Neuron (in vitro differentiated cells): ENCODE measurements around the gene VPS51.

Experiments
- H2AFZ ChIP-seq: one replicate; pipeline ENCODE4 v1.6.1; 2013; ENCODE audit warnings: low read depth, mild to moderate bottlenecking, inconsistent platforms, low read length, moderate library complexity
- H3K27me3 ChIP-seq: one replicate; pipeline ENCODE4 v1.6.1; 2013; ENCODE audit warnings: low read length; ENCODE audit not compliant: insufficient read depth
- H3K36me3 ChIP-seq: one replicate; pipeline ENCODE4 v1.6.1; 2013; ENCODE audit warnings: low read length; ENCODE audit not compliant: insufficient read depth
- H3K4me1 ChIP-seq: one replicate; pipeline ENCODE4 v1.6.1; 2013; ENCODE audit warnings: low read length; ENCODE audit not compliant: insufficient read depth
- H3K4me3 ChIP-seq: 2 replicates; pipeline ENCODE4 v1.5.1; 2013; ENCODE audit warnings: mild to moderate bottlenecking, low read length, moderate library complexity
- H3K9me3 ChIP-seq: one replicate; pipeline ENCODE4 v1.6.1; 2013; ENCODE audit warnings: low read length

The VPS51 gene

GRCh38 chr11:65124480-65125196, 28.6 kb downstream of the VPS51 start:
- Histone ChIP-seq H3K4me1 (peaks cover 14% of the 10 kb centered on the region), H2AFZ (no peak overlapping the region), H3K27me3 (no peaks in the 10 kb centered on the region), H3K36me3 (peaks cover 63% of the 10 kb centered on the region), H3K4me3 (no peak overlapping the region), H3K9me3 (no peaks in the 10 kb centered on the region)

DNA sequence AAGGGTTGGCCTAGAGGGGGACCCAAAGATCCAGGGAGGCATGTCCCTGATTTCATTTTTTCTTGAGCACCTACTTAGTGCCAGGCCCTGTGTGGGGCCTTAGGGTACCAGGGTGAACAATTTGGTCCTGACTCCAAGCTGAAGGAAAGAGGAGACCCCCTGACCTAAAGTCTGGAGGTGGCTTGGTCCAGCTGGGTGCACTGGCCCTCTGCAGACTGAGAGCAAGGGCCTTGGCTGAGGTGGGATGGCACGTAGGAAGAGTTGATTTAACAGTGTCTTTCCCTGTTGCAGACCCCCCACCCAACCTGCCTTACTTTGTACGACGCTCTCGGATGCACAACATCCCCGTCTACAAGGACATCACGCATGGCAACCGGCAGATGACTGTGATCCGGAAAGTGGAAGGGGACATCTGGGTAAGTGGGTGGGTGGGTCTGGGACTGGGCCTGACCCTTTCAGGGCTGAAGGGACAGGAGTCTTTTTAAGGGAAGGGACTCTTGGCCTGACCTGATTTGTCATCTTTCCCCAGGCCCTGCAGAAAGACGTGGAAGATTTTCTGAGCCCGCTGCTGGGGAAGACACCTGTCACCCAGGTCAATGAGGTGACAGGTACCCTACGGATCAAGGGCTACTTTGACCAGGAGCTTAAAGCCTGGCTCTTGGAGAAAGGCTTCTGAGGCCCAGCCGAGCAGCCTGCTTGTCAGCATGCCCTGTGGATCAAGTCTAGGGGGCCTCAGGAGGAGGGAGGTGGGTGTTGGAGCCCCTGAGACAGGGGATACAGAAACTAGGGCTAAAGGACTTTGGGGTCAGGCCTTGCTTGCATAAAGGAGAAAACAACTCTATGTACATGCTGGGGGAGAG, 29.4 kb downstream of the VPS51 start:
- Histone ChIP-seq H3K4me1 (peaks cover 14% of the 10 kb centered on the region), H2AFZ (no peak overlapping the region), H3K27me3 (no peaks in the 10 kb centered on the region), H3K36me3 (peaks cover 62% of the 10 kb centered on the region), H3K4me3 (no peak overlapping the region), H3K9me3 (no peaks in the 10 kb centered on the region)

DNA sequence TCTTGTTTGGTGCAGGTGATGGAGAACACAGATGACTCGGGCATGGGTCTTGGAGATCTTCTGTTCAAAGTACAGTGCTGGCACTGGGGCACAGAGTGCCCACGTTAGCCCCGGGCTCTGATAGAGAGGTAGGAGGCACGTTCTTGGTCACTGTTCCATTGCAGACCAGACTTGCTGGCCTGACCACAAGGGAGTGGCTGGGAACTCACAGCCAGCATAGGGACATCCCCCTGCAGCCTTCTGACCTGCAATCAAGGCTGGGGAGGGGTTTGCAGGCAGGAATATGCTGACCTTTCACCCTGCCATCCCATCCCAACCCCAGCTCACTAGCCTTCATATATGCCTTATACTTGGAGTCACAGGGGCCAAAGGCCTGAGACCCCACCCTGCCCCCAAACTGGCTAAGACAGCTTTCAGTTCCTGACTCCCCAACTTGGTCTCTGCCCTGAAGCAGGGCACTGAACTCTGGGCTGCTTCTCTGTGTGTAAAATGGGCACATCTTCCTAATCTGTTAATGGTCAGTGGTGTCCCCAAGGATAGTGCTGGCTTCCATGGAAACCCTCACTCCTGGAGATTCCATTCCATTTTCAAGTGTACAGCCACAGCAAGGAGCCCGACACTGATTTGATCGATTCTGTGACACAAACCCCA, 30.7 kb downstream of the VPS51 start:
- H2AFZ ChIP-seq: no peak overlapping the region
- no peaks in the 10 kb centered on the region for H3K27me3 ChIP-seq
- peaks cover 68% of the 10 kb centered on the region for H3K36me3 ChIP-seq
- no peaks in the 10 kb centered on the region for H3K9me3 ChIP-seq
- H3K4me3 ChIP-seq: no peak overlapping the region
- peaks cover 5% of the 10 kb centered on the region for H3K4me1 ChIP-seq

DNA sequence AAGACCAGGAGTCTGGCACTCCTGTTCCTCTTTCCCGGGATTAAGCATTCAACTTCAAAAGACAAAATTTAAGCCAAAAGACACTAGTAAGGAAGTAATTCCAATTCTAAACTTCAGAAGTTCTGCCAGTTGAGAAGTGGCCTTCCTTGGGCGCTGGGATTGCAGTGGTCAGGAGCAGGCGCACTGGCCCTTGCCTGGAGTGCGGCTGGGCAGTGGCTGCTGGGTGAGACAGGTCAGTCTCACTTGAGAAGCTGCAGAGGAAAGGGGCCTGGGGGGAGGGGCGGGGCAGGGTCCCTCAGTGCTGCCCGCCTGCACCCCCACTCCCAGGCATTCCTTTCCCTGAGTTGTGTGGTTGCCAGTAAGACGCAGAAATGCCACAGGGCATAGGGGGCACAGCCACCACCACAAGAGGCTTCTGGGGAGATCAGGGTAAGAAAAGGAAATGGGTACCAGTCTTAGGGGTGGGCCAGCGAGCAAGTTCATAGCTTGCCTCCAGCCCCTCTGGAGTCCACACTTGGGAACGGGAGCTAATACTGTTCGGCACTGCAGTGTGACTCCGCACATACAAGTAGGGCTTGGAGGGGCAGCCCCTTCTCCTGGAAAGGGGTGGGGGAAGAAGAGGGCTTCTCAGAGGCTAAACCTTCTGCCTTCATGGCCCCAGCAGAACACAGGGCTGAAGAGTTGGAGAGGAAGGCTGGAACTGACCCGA, 31.6 kb downstream of the VPS51 start:
- Histone ChIP-seq H3K27me3 (no peaks in the 10 kb centered on the region), H3K9me3 (no peaks in the 10 kb centered on the region), H3K4me3 (no peak overlapping the region), H2AFZ (no peak overlapping the region), H3K4me1 (peaks cover 5% of the 10 kb centered on the region), H3K36me3 (peaks cover 76% of the 10 kb centered on the region)

DNA sequence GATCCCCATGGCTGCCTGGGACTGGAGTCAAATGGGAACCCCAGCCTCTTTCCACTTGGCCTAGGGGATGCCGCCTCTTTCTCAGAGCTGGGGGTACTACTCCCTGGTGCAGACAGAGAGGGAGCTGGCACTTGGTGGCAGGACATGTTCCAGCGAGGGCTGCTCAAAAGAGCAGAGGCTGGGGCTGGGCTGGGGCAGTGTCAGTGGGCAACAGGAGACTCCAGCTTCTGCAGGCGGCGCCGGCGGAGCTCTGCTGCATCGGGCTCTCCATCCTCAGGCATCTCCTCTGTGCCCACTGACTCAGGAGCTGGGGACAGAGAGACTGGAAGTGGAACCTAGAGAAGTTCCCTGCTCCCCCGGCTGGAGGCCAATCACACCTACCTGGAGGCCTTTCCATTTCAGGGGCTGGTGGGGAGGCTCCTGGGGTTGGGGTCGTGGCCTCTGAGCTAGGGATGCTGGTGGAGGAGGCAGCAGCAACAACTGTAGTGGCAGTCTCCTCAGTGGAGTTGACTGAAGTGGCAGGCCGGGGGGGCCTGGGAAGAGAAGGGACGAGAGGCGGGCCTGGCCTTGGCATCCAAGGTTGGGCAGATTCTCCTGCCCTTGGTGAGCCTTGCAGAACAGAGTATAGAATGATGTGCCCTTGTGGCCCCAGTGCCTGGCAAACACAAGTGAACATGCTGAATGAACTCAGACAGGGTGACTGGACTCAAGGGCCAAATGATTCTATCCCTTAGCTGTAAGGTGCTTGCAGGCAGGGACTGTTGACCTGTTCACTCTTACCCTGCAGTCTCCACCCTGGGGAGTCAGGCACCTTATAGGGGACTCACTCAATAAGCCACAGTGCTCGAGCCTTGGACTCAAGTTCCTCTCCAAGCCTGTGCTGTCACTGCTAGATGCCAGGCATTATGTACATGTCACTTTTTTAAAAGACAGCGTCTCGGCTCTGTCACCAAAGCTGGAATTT, 32.5 kb downstream of the VPS51 start:
- Histone ChIP-seq H3K4me3 (no peak overlapping the region), H3K36me3 (peaks cover 79% of the 10 kb centered on the region), H2AFZ (no peak overlapping the region), H3K27me3 (no peaks in the 10 kb centered on the region), H3K4me1 (peaks cover 7% of the 10 kb centered on the region), H3K9me3 (no peaks in the 10 kb centered on the region)

DNA sequence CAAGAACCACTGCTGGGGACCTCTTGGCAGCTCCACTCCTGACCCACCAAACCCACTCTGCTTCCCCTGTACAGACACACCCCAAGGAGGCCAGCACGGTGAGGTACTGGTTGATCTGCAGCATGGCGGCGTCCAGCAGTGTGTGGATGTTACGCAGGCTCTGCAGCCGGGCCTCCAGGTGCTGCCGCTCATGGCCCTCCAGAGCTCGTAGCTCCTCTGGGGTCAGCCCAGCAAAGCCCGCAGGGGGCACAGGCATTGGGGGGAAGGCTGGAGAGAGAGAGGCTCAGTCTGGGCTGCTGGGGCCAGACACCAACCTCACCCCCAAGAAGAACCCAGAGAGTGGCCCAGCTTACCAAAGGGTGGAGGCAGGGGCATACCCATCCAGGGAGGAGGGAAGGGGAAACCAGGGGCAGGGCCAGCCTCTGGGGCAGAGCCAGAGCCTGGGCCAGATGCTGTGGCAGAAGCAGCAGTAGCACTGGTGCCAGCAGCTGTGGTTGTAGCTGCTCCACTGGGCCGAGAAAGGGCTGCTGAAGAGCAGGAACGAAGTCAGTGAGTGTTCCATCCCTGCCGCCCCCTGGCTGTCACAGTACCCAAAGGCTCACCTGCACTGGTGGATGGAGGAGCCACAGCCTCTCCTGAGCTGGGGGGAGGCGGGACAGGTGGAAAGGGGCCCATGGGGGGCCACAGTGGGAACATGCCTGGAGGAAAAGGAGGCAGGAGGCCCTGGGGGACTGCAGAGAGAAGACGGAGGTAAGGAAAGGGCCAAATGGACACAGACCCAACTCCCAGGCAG, 33.8 kb downstream of the VPS51 start:
- Histone ChIP-seq H2AFZ (no peak overlapping the region), H3K36me3 (peaks cover 69% of the 10 kb centered on the region), H3K9me3 (no peaks in the 10 kb centered on the region), H3K4me3 (no peak overlapping the region), H3K27me3 (no peaks in the 10 kb centered on the region), H3K4me1 (peaks cover 12% of the 10 kb centered on the region)

DNA sequence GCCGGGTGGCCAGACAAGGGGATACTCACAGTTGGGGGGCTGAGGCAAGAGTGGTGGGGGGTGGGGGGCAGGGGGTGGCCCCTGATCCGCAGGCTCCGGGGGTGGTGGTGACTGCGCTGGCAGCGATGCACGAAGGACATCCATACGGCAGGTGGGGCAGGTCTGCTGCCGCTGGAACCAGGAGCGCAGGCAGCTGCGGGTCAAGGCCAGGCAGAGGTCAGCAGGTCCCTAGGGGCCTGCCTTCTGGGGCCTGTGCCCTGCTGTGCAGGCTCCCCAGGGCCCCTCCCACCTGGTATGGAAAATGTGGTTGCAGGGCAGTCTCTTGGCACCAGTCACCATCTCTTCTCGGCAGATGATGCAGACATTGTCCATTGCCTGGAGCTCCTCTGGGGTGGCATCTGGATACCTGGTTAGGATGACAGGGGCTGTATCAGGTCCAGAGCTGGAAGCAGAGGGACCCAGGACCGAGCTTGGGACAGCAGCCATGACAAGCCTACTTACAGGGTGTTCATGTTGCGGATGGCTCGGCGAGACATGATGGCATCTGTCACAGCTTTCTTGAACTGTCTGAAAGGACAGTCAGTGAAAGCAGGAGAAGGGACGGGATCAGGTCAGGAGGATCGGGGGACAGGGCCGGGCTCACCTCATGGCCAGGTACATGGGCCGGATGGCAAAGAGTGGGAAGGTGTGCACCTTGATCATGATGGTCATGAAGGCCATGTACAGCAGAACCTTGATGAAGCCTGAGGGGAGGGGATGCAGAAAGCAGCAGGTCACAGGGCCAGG, 34.8 kb downstream of the VPS51 start:
- Histone ChIP-seq H3K4me1 (peaks cover 19% of the 10 kb centered on the region), H3K27me3 (no peaks in the 10 kb centered on the region), H2AFZ (no peak overlapping the region), H3K4me3 (no peak overlapping the region), H3K36me3 (peaks cover 61% of the 10 kb centered on the region), H3K9me3 (no peaks in the 10 kb centered on the region)

DNA sequence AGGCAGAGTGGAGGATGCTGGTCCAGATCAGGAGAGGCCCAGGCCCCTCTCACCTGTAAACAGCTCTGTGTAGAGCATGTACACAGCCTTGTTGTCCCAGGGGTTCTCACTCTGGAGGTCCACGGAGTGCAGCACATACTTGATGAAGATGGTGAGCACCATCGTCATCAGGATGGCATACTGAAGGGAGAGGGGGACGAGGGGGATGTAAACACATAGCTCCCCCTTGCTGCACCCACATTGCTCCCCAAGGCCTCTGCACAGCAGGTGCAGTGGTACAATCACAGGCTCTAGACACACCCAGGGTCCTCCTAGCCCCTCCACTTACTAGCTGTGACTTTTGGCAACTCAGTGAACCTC, 35.4 kb downstream of the VPS51 start:
- H3K36me3 ChIP-seq: peaks cover 55% of the 10 kb centered on the region
- no peaks in the 10 kb centered on the region for H3K9me3 ChIP-seq
- H3K4me1 ChIP-seq: peaks cover 23% of the 10 kb centered on the region
- H2AFZ ChIP-seq: no peak overlapping the region
- no peaks in the 10 kb centered on the region for H3K27me3 ChIP-seq
- no peak overlapping the region for H3K4me3 ChIP-seq

DNA sequence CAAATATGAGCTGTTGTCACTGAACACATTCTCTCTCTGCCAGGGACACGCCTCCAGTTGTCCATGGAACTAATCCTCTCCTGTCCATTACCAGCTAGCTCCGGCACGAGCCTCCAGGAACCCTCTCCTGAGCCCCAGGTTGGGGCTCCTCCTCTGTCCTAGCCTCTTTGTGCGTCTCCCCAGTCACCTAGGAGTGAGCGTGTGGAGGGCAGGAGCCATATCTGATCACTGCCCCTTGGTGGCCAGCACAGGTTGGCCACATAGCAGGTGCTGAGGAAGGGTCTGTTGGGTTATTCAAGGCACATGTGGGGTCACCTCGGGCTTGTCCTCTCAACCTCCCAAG, 35.9 kb downstream of the VPS51 start:
- Histone ChIP-seq H3K4me1 (peaks cover 23% of the 10 kb centered on the region), H2AFZ (no peak overlapping the region), H3K27me3 (no peaks in the 10 kb centered on the region), H3K36me3 (peaks cover 50% of the 10 kb centered on the region), H3K4me3 (no peak overlapping the region), H3K9me3 (no peaks in the 10 kb centered on the region)

- Histone ChIP-seq H2AFZ (no peak overlapping the region), H3K4me3 (peak overlapping the region; percentile 83), H3K36me3 (peaks cover 48% of the 10 kb centered on the region), H3K9me3 (no peaks in the 10 kb centered on the region), H3K4me1 (peaks cover 23% of the 10 kb centered on the region), H3K27me3 (no peaks in the 10 kb centered on the region)
Observed at GRCh38 chr11:65132238-65132987, 36.4 kb downstream of the VPS51 start.
